Measurements from ENCODE around the gene PRCD. TPM values are rescaled to one million over a fixed set of nuclear protein-coding genes. Genes with fewer than 3 reads are reported as not detected.

The PRCD gene
- polyA plus RNA-seq, 1 donor from 2014 or later = 22.5 TPM

DNA sequence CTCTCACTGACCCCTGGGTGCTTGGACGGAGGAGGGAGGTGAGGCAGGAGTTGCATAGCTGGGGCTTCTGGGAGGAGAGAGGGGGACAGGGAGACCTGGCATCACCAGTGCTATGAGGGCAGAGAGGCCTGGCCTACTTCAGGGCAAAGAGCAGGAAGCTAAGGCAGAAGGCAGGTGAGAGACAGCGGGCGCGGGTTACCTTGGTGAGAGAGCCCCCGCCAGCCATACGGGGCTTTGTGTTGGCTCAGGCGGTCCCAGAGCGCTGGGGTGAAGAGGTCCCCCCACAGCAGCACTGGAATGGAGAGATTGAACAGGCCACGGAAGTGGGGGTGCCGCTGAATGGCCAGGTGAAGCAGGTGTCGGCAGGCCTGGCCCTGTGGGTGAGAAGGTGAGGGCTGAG lies 34.3 kb downstream of the PRCD start:
- Histone ChIP-seq H3K27me3 (ENCODE audit: insufficient read depth, low read depth, low read length) (no peaks in the 10 kb centered on the region), H3K4me3 (ENCODE audit: low read length) (no peak overlapping the region), H3K4me2 (ENCODE audit: low read length) (no peak overlapping the region), H3K27ac (ENCODE audit: low read length) (no peak overlapping the region), H3K9me2 (ENCODE audit: insufficient read depth, low read length) (no peaks in the 10 kb centered on the region), H4K20me1 (ENCODE audit: insufficient read depth) (no peaks in the 10 kb centered on the region), H3K79me2 (replicated peaks; ENCODE audit: insufficient read depth, low read length) (no peaks in the 10 kb centered on the region), H3K36me3 (ENCODE audit: insufficient read depth, low read length) (no peaks in the 10 kb centered on the region), H3F3A (ENCODE audit: insufficient read depth, low read length, poor library complexity, severe bottlenecking) (no peaks in the 10 kb centered on the region), H2AFZ (ENCODE audit: low read depth, low read length) (no peak overlapping the region), H3K9ac (ENCODE audit: low read length) (no peak overlapping the region), H3K9me3 (ENCODE audit: low read length) (no peaks in the 10 kb centered on the region)
- TF ChIP-seq TAF1 (IDR thresholded peaks at IDR 0.05; ENCODE audit: low read depth) (no peak), EZH2 (IDR thresholded peaks at IDR 0.05; ENCODE audit: borderline replicate concordance, insufficient read depth, low read length, poor library complexity, severe bottlenecking) (no peak), RAD21 (conservative IDR thresholded peaks at IDR 0.05) (no peak), EP300 (conservative IDR thresholded peaks at IDR 0.05; ENCODE audit: poor library complexity, severe bottlenecking) (no peak), POLR2AphosphoS5 (IDR thresholded peaks at IDR 0.05) (no peak), MXI1 (conservative IDR thresholded peaks at IDR 0.05; ENCODE audit: poor library complexity, severe bottlenecking) (no peak), SMC3 (conservative IDR thresholded peaks at IDR 0.05; ENCODE audit: poor library complexity) (no peak), REST (IDR thresholded peaks at IDR 0.05; ENCODE audit: borderline replicate concordance) (no peak)
- TF ChIP-seq, protein P1, sequence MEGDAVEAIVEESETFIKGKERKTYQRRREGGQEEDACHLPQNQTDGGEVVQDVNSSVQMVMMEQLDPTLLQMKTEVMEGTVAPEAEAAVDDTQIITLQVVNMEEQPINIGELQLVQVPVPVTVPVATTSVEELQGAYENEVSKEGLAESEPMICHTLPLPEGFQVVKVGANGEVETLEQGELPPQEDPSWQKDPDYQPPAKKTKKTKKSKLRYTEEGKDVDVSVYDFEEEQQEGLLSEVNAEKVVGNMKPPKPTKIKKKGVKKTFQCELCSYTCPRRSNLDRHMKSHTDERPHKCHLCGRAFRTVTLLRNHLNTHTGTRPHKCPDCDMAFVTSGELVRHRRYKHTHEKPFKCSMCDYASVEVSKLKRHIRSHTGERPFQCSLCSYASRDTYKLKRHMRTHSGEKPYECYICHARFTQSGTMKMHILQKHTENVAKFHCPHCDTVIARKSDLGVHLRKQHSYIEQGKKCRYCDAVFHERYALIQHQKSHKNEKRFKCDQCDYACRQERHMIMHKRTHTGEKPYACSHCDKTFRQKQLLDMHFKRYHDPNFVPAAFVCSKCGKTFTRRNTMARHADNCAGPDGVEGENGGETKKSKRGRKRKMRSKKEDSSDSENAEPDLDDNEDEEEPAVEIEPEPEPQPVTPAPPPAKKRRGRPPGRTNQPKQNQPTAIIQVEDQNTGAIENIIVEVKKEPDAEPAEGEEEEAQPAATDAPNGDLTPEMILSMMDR (IDR thresholded peaks at IDR 0.05; ENCODE audit: poor library complexity, severe bottlenecking) = no peak

DNA sequence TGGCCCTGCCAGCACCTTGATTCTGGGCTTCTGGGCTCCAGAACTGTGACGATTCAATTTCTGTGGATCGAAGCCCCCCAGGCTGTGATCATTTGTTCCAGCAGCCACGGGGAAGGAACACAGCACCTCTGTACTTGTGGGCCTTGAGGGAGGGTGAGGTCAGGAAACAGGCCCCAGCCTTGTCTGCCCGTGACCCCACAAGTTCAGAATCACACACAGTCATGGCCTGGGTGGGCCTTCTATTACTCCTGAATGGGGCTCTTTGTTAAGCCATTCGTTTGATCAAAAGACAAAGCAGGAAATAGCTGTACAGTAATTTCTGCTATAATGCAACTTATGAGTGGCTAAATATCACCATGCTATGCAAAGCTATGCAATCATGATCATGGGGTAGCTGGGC lies 35.7 kb downstream of the PRCD start:
- Histone ChIP-seq H3K27ac (ENCODE audit: low read length) (no peak overlapping the region), H4K20me1 (ENCODE audit: insufficient read depth) (no peaks in the 10 kb centered on the region), H3K9me2 (ENCODE audit: insufficient read depth, low read length) (no peaks in the 10 kb centered on the region), H3K79me2 (replicated peaks; ENCODE audit: insufficient read depth, low read length) (no peaks in the 10 kb centered on the region), H3K4me2 (ENCODE audit: low read length) (no peak overlapping the region), H3F3A (ENCODE audit: insufficient read depth, low read length, poor library complexity, severe bottlenecking) (no peaks in the 10 kb centered on the region), H3K4me3 (ENCODE audit: low read length) (no peak overlapping the region), H3K36me3 (ENCODE audit: insufficient read depth, low read length) (no peaks in the 10 kb centered on the region), H3K27me3 (ENCODE audit: insufficient read depth, low read depth, low read length) (no peaks in the 10 kb centered on the region), H3K9ac (ENCODE audit: low read length) (no peak overlapping the region), H3K9me3 (ENCODE audit: low read length) (no peaks in the 10 kb centered on the region), H2AFZ (ENCODE audit: low read depth, low read length) (no peak overlapping the region)
- TF ChIP-seq MXI1 (conservative IDR thresholded peaks at IDR 0.05; ENCODE audit: poor library complexity, severe bottlenecking) = no peak
- TF ChIP-seq SMC3 (conservative IDR thresholded peaks at IDR 0.05; ENCODE audit: poor library complexity) = no peak
- TF ChIP-seq, protein P1 (IDR thresholded peaks at IDR 0.05; ENCODE audit: poor library complexity, severe bottlenecking) = no peak
- no peak for TF ChIP-seq EP300 (conservative IDR thresholded peaks at IDR 0.05; ENCODE audit: poor library complexity, severe bottlenecking)
- TF ChIP-seq TAF1 (IDR thresholded peaks at IDR 0.05; ENCODE audit: low read depth) = no peak
- no peak for TF ChIP-seq POLR2AphosphoS5 (IDR thresholded peaks at IDR 0.05)
- no peak for TF ChIP-seq REST (IDR thresholded peaks at IDR 0.05; ENCODE audit: borderline replicate concordance)
- no peak for TF ChIP-seq EZH2 (IDR thresholded peaks at IDR 0.05; ENCODE audit: borderline replicate concordance, insufficient read depth, low read length, poor library complexity, severe bottlenecking)
- no peak for TF ChIP-seq RAD21 (conservative IDR thresholded peaks at IDR 0.05)
